DND-41 (cell line): ENCODE data around the gene WDR81.

Experiments
- ATAC-seq: fragments of 200-7000 bp; cut with Tn5 transposase; 3 replicates; pipeline ENCODE4 v1.9.1; 2021; ENCODE audit warnings: low read depth; ENCODE audit not compliant: insufficient read depth
- DNase-seq: peaks from one replicate; pipeline ENCODE4 v3.0.0-alpha.2; 2020
- H2AFZ ChIP-seq: 2 replicates; pipeline ENCODE4 v1.6.0; 2012; ENCODE audit warnings: low read depth, low read length
- H3K27ac ChIP-seq: 2 replicates; pipeline ENCODE4 v1.5.1; 2012; ENCODE audit warnings: low read length, inconsistent platforms
- H3K27me3 ChIP-seq: fragments of 200-600 bp; sonication (generic); 2 replicates; pipeline ENCODE4 v1.6.0; 2012; ENCODE audit warnings: low read length, mild to moderate bottlenecking, inconsistent platforms; ENCODE audit not compliant: insufficient read depth, poor library complexity
- H3K36me3 ChIP-seq: 2 replicates; pipeline ENCODE4 v1.5.1; 2012; ENCODE audit warnings: low read length, inconsistent platforms; ENCODE audit not compliant: insufficient read depth
- H3K4me1 ChIP-seq: 2 replicates; pipeline ENCODE4 v1.5.1; 2012; ENCODE audit warnings: mild to moderate bottlenecking, low read length; ENCODE audit not compliant: insufficient read depth
- H3K4me2 ChIP-seq: 2 replicates; pipeline ENCODE4 v1.6.0; 2012; ENCODE audit warnings: mild to moderate bottlenecking, moderate library complexity, low read length, inconsistent platforms; ENCODE audit not compliant: insufficient read depth
- H3K4me3 ChIP-seq, 2 experiments: fragments of 200-600 bp in 1 of 2; shearing (Covaris generic) in 1 of 2; 2 replicates each; pipeline ENCODE4 v1.5.1; 2012 to 2016; ENCODE audit warnings: inconsistent platforms in 2 of 2, low read length in 2 of 2, mild to moderate bottlenecking in 2 of 2, low read depth in 1 of 2, moderate library complexity in 1 of 2
- H3K79me2 ChIP-seq: 2 replicates; pipeline ENCODE4 v1.6.0; 2012; ENCODE audit warnings: low read length, inconsistent platforms; ENCODE audit not compliant: insufficient read depth
- H3K9ac ChIP-seq: 2 replicates; pipeline ENCODE4 v1.6.0; 2012; ENCODE audit warnings: low read depth, mild to moderate bottlenecking, inconsistent platforms, low read length, moderate library complexity
- H3K9me3 ChIP-seq: 2 replicates; pipeline ENCODE4 v1.5.1; 2012; ENCODE audit warnings: low read length, moderate library complexity, mild to moderate bottlenecking, inconsistent platforms; ENCODE audit not compliant: insufficient read depth, severe bottlenecking
- H4K20me1 ChIP-seq: 2 replicates; pipeline ENCODE4 v1.6.0; 2012; ENCODE audit warnings: low read length; ENCODE audit not compliant: insufficient read depth
- EZH2 ChIP-seq: IDR thresholded peaks from 3 replicates; pipeline ENCODE4 v1.6.1; 2012; ENCODE audit warnings: borderline replicate concordance, low read depth, mild to moderate bottlenecking, moderate library complexity, low read length, inconsistent platforms; ENCODE audit not compliant: severe bottlenecking
- TF ChIP-seq, protein P1 (sequence below): IDR thresholded peaks from 2 replicates; pipeline ENCODE4 v1.5.1; 2012; ENCODE audit warnings: borderline replicate concordance, low read length, moderate library complexity, mild to moderate bottlenecking; ENCODE audit not compliant: poor library complexity, severe bottlenecking; ENCODE audit errors: extremely low read depth

WDR81 gene

DNA sequence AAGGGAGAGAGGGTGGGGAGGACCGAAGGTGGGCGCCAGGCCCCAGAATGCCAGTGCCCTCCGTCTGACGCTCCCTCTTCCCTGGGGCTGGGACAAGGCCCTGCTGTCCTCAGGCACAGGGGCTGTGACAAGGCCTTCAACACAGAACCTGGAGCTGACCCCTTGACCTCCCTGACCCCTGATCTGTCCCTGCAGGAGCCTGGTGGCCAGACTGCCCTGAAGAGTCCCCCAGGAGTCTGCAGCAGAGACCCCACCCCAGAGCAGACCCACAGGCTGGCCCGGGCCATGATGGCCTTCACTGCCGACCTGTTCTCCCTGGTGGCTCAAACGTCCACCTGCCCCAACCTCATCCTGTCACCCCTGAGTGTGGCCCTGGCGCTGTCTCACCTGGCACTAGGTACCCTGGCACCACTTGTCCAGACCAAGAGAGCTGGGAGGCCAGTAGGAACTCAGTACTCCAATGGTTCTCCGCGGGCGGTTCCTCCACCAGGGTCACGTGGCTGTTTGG lies 21.1 kb downstream of the WDR81 start:
- H3K9ac ChIP-seq, result no peak overlapping the region
- H3K27ac ChIP-seq, result no peak overlapping the region
- no peaks in the 10 kb centered on the region for H3K9me3 ChIP-seq
- no peak for ATAC-seq
- H3K4me1 ChIP-seq, result no peaks in the 10 kb centered on the region
- no peaks in the 10 kb centered on the region for H3K36me3 ChIP-seq
- no peak for DNase-seq
- no peak for TF ChIP-seq EZH2
- TF ChIP-seq, protein P1, sequence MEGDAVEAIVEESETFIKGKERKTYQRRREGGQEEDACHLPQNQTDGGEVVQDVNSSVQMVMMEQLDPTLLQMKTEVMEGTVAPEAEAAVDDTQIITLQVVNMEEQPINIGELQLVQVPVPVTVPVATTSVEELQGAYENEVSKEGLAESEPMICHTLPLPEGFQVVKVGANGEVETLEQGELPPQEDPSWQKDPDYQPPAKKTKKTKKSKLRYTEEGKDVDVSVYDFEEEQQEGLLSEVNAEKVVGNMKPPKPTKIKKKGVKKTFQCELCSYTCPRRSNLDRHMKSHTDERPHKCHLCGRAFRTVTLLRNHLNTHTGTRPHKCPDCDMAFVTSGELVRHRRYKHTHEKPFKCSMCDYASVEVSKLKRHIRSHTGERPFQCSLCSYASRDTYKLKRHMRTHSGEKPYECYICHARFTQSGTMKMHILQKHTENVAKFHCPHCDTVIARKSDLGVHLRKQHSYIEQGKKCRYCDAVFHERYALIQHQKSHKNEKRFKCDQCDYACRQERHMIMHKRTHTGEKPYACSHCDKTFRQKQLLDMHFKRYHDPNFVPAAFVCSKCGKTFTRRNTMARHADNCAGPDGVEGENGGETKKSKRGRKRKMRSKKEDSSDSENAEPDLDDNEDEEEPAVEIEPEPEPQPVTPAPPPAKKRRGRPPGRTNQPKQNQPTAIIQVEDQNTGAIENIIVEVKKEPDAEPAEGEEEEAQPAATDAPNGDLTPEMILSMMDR, result no peak
- H2AFZ ChIP-seq, result no peak overlapping the region
- no peak overlapping the region for H3K4me2 ChIP-seq
- no peak overlapping the region for H3K4me3 ChIP-seq
- no peaks in the 10 kb centered on the region; the same call in 1 of the 2 replicates for H4K20me1 ChIP-seq
- H3K79me2 ChIP-seq, result no peaks in the 10 kb centered on the region
- no peaks in the 10 kb centered on the region for H3K27me3 ChIP-seq

DNA sequence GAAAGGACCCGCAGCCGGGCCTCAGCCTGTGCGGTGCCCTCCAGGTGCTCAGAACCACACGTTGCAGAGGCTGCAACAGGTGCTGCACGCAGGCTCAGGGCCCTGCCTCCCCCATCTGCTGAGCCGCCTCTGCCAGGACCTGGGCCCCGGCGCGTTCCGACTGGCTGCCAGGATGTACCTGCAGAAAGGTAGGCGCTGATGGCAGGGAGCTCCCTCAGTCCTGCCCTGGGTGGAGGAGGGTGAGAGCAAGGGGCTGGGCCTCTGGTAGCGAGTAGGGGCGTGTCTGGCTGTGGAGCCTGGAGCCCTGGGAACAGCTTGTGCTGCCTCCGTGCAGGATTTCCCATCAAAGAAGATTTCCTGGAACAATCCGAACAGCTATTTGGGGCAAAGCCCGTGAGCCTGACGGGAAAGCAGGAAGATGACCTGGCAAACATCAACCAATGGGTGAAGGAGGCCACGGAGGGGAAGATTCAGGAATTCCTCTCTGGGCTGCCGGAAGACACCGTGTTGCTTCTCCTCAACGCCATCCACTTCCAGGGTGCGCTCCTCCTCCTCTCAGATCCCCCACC lies 22.6 kb downstream of the WDR81 start:
- no peak overlapping the region for H3K4me2 ChIP-seq
- H3K79me2 ChIP-seq, result no peaks in the 10 kb centered on the region
- no peaks in the 10 kb centered on the region for H3K27me3 ChIP-seq
- no peak overlapping the region for H2AFZ ChIP-seq
- no peaks in the 10 kb centered on the region for H3K36me3 ChIP-seq
- H3K4me3 ChIP-seq, result no peak overlapping the region
- ATAC-seq (no peak), DNase-seq (no peak)
- TF ChIP-seq EZH2, result no peak
- H3K27ac ChIP-seq, result no peak overlapping the region
- no peaks in the 10 kb centered on the region for H3K9me3 ChIP-seq
- H3K4me1 ChIP-seq, result no peaks in the 10 kb centered on the region
- no peaks in the 10 kb centered on the region; the same call in 1 of the 2 replicates for H4K20me1 ChIP-seq
- H3K9ac ChIP-seq, result no peak overlapping the region

DNA sequence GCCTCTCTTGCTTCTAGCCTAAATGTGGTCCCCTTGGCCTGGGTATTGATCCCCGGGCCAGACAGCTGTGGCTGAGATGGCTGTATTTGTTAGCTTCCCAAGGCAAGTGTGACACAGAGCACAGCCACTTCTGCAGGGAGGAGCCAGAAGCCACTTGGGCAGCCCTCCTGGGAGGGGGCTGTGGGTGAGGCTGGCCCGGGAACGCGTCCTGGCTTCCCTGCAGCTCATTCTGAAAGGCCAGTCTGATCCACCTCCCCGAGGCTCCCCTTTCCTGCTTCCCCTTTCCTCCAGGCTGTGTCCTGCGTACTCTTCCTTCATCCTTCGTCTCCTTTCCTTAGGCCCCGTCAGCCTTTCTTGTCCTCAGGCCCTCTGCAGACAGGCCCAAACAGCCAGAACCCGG lies 26.1 kb downstream of the WDR81 start:
- TF ChIP-seq, protein P1, result no peak
- TF ChIP-seq EZH2, result no peak
- no peak overlapping the region for H2AFZ ChIP-seq
- no peaks in the 10 kb centered on the region for H3K9me3 ChIP-seq
- H4K20me1 ChIP-seq, result no peaks in the 10 kb centered on the region
- H3K9ac ChIP-seq, result no peak overlapping the region
- no peaks in the 10 kb centered on the region for H3K36me3 ChIP-seq
- ATAC-seq (no peak), DNase-seq (no peak)
- no peak overlapping the region for H3K4me2 ChIP-seq
- H3K4me1 ChIP-seq, result no peaks in the 10 kb centered on the region
- no peak overlapping the region for H3K27ac ChIP-seq
- H3K27me3 ChIP-seq, result no peaks in the 10 kb centered on the region
- H3K4me3 ChIP-seq, result no peak overlapping the region
- no peaks in the 10 kb centered on the region for H3K79me2 ChIP-seq

DNA sequence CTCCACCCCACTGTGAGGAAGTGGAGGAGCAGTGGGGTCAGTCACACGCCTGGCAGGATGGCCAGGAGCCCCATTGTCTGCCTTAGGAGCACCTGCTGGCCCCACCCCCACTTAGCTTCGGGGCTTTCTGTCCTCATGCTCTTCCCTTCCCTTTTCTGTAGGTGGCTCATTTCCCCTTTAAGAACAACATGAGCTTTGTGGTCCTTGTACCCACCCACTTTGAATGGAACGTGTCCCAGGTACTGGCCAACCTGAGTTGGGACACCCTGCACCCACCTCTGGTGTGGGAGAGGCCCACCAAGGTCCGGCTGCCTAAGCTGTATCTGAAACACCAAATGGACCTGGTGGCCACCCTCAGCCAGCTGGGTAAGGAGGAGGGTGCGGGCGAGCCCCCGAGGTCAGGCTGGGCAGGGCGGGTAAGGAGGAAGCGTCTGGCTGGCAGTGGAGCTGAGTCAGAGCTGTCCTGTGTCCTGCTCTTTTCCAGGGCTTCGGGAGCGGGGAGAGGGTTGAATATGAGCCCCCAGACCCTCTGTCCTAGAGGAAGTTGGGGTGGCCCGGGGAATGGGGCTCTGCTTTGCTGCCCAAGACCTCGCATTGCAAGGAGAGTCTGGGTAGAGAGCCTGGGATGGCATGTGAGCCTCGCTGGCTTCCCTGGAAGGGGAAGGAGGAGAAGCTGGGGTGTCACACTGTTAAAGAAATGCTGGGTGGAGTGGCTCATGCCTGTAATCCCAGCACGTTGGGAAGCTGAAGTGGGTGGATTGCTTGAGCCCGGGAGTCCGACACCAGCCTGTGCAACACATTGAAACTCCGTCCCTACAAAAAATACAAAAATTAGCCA lies 28.1 kb downstream of the WDR81 start:
- H3K9ac ChIP-seq, result no peak overlapping the region
- DNase-seq (no peak), ATAC-seq (no peak)
- H3K79me2 ChIP-seq, result no peaks in the 10 kb centered on the region
- no peaks in the 10 kb centered on the region for H3K9me3 ChIP-seq
- H3K36me3 ChIP-seq, result no peaks in the 10 kb centered on the region
- no peak for TF ChIP-seq EZH2
- TF ChIP-seq, protein P1, result no peak
- no peak overlapping the region for H3K4me2 ChIP-seq
- no peaks in the 10 kb centered on the region for H3K27me3 ChIP-seq
- no peaks in the 10 kb centered on the region for H3K4me1 ChIP-seq
- H3K4me3 ChIP-seq, result no peak overlapping the region
- no peak overlapping the region for H2AFZ ChIP-seq
- no peak overlapping the region for H3K27ac ChIP-seq
- H4K20me1 ChIP-seq, result no peaks in the 10 kb centered on the region
